Stimulated activated effector memory CD8-positive, alpha-beta T cell treated with anti-CD3 and anti-CD28 coated beads, Interleukin-12 subunit alpha, Interleukin-12 subunit beta, amount 100 ng/mL, for 72 hours (primary cell): ENCODE results near the gene AK9.
"Not testable (repeated sequence)": the region's sequence is repeated elsewhere in the genome, so short reads cannot be mapped to it uniquely, and the experiment has no call there.

ENCODE experiments used
- ATAC-seq: fragments of 150-1000 bp; cut with Tn5 transposase; 2 replicates; pipeline ENCODE4 v1.10.0; 2021
- DNase-seq, 2 donors: peaks; one replicate each; pipeline ENCODE4 v3.0.0; 2021 to 2022; ENCODE audit warnings: low spot score in 2 of 2
- H3K27ac Mint-ChIP-seq: one replicate; pipeline ENCODE4 v1.8.0; 2022; ENCODE audit warnings: mild to moderate bottlenecking, mixed read lengths
- H3K36me3 Mint-ChIP-seq: one replicate; pipeline ENCODE4 v1.8.0; 2022; ENCODE audit warnings: mild to moderate bottlenecking, mixed read lengths
- H3K4me1 Mint-ChIP-seq: one replicate; pipeline ENCODE4 v1.8.0; 2022; ENCODE audit warnings: mixed read lengths
- H3K4me3 Mint-ChIP-seq: one replicate; pipeline ENCODE4 v1.8.0; 2022; ENCODE audit warnings: mild to moderate bottlenecking, mixed read lengths
- H3K9me3 Mint-ChIP-seq: one replicate; pipeline ENCODE4 v1.8.0; 2022; ENCODE audit warnings: mixed read lengths

Gene AK9

GRCh38 chr6:109690737-109691621 lies at the start of gene AK9, which contains the start of gene FIG4:
AK9 (minus strand) TSS chr6:109691202; CDS start chr6:109675745, 15,457 bp downstream.
FIG4 (plus strand) TSS chr6:109691296; CDS start chr6:109691436, 140 bp downstream.
- peaks cover 28% of the 10 kb centered on the region for H3K4me1 Mint-ChIP-seq
- H3K36me3 Mint-ChIP-seq: no peaks in the 10 kb centered on the region
- H3K4me3 Mint-ChIP-seq: peak within 1 kb of the TSS; percentile 83
- ATAC-seq (peak; percentile 97), DNase-seq (peak; percentile 70 to 94)
- H3K9me3 Mint-ChIP-seq: no peaks in the 10 kb centered on the region
- peak within 1 kb of the TSS; percentile 91 for H3K27ac Mint-ChIP-seq

DNA sequence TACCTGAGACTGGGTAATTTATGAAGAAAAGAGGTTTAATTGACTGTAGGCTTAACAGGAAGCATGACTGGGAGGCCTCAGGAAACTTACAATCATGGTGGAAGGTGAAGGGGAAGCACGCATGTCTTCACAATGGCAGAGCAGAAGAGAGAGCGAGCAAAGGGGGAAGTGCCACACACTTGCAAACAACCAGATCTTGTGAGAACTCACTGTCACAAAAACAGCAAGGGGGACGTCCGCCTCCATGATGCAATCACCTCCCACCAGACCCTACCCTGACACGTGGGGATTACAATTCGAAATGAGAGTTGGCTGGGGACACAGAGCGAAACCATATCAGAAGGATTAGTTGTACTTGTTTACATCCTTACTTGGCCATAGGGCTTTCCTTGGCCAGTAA lies 49.8 kb upstream of the AK9 start:
- Mint-ChIP-seq H3K27ac (no peak overlapping the region), H3K36me3 (peaks cover 2% of the 10 kb centered on the region), H3K4me1 (no peaks in the 10 kb centered on the region), H3K9me3 (no peaks in the 10 kb centered on the region), H3K4me3 (no peak overlapping the region)
- ATAC-seq (no peak), DNase-seq (no peak)

DNA sequence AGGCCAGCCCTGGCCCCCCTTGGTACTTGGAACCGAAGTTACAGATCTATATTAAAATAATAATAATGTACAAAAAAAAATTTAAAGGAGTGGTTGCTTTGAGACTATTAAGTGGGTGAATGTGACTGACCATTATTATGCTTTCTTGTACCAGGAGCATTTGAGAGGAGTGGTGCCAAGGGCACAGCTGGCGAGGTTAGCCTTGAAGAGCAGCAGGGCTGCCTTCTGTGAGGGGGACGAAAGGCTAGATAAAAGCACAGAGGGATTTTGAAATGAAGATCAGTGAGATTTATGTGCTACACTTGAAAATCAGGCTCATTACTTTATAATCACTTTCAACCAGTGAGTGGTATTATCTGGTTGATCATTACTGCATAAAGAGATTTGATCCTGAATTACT lies 48.7 kb upstream of the AK9 start:
- no peak overlapping the region for H3K4me3 Mint-ChIP-seq
- H3K9me3 Mint-ChIP-seq: no peaks in the 10 kb centered on the region
- H3K36me3 Mint-ChIP-seq: peaks cover 6% of the 10 kb centered on the region
- no peak for DNase-seq
- no peaks in the 10 kb centered on the region for H3K4me1 Mint-ChIP-seq
- no peak for ATAC-seq
- no peak overlapping the region for H3K27ac Mint-ChIP-seq

- ATAC-seq (no peak), DNase-seq (no peak)
- no peak overlapping the region for H3K4me3 Mint-ChIP-seq
- no peak overlapping the region for H3K27ac Mint-ChIP-seq
- no peaks in the 10 kb centered on the region for H3K9me3 Mint-ChIP-seq
- H3K36me3 Mint-ChIP-seq: peaks cover 6% of the 10 kb centered on the region
- no peaks in the 10 kb centered on the region for H3K4me1 Mint-ChIP-seq
Measured at GRCh38 chr6:109738667-109739066, 47.7 kb upstream of the AK9 start.

- ATAC-seq (no peak), DNase-seq (no peak)
- peaks cover 6% of the 10 kb centered on the region for H3K36me3 Mint-ChIP-seq
- no peaks in the 10 kb centered on the region for H3K9me3 Mint-ChIP-seq
- no peak overlapping the region for H3K4me3 Mint-ChIP-seq
- no peaks in the 10 kb centered on the region for H3K4me1 Mint-ChIP-seq
- H3K27ac Mint-ChIP-seq: no peak overlapping the region
Measured at GRCh38 chr6:109738255-109738654, 47.3 kb upstream of the AK9 start.

DNA sequence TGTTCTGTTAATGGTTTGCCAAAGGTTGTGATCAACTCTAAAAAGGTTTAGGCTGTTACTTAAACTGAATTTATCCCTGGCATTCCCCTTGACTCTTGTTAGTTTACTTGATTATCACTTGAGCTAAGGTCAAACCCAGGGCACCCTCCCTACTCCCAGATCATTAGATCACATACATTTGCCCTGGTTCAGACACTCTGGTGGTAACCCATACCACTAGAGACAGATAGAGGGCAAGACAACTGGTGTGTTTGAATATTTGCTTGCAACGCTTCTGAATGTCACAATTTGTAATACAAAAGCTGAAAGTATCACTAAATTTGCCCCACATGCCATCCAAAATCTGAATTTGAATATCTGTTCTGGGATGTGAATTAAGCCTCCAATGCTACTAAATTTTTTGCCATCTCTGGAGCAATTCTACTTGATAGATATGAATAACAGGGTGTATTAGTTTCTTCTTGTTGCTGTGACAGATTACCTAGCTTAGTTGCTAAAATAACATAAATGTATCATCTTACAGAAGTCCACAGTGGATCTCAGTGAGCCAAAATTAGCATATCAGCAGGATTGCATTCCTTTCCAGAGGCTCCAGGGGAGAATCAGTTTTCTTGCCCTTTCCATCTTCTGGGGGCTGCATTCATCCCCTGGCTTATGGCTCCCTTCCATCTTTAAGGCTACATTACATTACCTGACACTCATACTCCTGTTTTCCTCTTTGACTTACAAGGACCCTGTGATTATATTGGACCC lies 45.4 kb upstream of the AK9 start:
- H3K36me3 Mint-ChIP-seq: peaks cover 6% of the 10 kb centered on the region
- H3K4me3 Mint-ChIP-seq: no peak overlapping the region
- H3K9me3 Mint-ChIP-seq: no peaks in the 10 kb centered on the region
- no peak for DNase-seq
- no peak for ATAC-seq
- no peaks in the 10 kb centered on the region for H3K4me1 Mint-ChIP-seq
- no peak overlapping the region for H3K27ac Mint-ChIP-seq

- H3K9me3 Mint-ChIP-seq, H3K4me3 Mint-ChIP-seq, ATAC-seq, DNase-seq, H3K27ac Mint-ChIP-seq, H3K4me1 Mint-ChIP-seq: not testable (repeated sequence)
- H3K36me3 Mint-ChIP-seq: peaks cover 12% of the 10 kb centered on the region
Measured at GRCh38 chr6:109725250-109725649, 34.2 kb upstream of the AK9 start.

DNA sequence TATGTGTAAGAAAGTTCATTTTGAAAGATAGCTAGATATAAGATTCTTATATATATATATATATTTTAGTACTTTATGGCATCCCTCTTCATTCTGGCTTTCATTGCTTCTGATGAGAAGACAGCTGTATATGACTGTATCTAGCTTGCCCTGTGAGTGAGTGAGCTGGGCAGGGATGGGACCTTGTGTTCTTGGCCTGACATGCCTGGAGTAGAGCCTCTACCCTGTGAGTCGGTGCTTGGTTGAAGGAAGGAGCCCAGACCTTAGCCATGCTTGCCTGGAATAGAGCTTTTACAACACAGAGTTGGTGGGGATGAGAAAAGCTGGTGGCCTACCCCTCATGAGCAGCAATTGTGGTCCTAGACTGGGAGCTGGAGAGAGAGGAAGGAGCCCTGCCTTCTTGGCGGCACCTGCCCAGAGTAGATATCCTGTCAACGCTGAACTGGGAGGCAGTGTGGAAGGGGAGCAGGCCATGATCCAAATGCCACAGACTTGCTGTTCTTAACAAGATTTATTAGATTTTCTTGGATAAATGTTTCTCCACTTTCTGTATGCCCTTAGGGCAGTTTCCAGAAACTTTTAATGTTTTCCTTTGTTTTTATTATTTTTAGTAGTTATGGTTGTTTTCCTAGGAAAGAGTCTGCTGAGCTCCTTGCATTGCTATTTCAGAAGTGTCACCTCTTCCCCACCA lies 31.7 kb upstream of the AK9 start:
- ATAC-seq (no peak), DNase-seq (no peak)
- H3K4me3 Mint-ChIP-seq: no peak overlapping the region
- H3K36me3 Mint-ChIP-seq: peaks cover 22% of the 10 kb centered on the region
- no peaks in the 10 kb centered on the region for H3K4me1 Mint-ChIP-seq
- peaks cover 2% of the 10 kb centered on the region for H3K9me3 Mint-ChIP-seq
- no peak overlapping the region for H3K27ac Mint-ChIP-seq

- Mint-ChIP-seq H3K9me3 (peaks cover 2% of the 10 kb centered on the region), H3K4me1 (no peaks in the 10 kb centered on the region), H3K27ac (no peak overlapping the region), H3K4me3 (no peak overlapping the region), H3K36me3 (peaks cover 24% of the 10 kb centered on the region)
- ATAC-seq: no peak
- DNase-seq: no peak
Measured at GRCh38 chr6:109722011-109722410, 31.0 kb upstream of the AK9 start.

GRCh38 chr6:109720311-109720710 lies 29.3 kb upstream of the AK9 start:
- H3K36me3 Mint-ChIP-seq: peaks cover 39% of the 10 kb centered on the region
- ATAC-seq (no peak), DNase-seq (no peak)
- H3K4me3 Mint-ChIP-seq: no peak overlapping the region
- peaks cover 2% of the 10 kb centered on the region for H3K9me3 Mint-ChIP-seq
- no peaks in the 10 kb centered on the region for H3K4me1 Mint-ChIP-seq
- H3K27ac Mint-ChIP-seq: no peak overlapping the region

DNA sequence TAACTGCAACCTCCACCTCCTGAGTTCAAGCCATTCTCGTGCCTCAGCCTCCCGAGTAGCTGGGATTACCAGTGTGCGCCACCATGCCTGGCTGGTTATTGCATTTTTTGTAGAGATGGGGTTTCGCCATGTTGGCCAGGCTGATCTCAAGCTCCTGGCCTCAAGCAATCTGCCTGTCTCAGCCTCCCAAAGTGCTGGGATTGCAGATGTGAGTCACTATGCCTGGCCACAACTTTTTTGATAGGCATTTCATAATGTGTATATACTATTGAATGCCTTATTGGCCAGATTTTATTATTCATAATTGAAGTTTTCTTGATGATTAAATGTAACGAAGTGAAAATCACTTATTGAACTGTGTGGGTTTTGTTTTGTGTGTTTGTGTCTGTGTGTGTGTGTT lies 28.0 kb upstream of the AK9 start:
- Mint-ChIP-seq H3K27ac (no peak overlapping the region), H3K4me3 (no peak overlapping the region), H3K9me3 (no peaks in the 10 kb centered on the region), H3K36me3 (peaks cover 36% of the 10 kb centered on the region), H3K4me1 (no peaks in the 10 kb centered on the region)
- DNase-seq (no peak), ATAC-seq (no peak)

DNA sequence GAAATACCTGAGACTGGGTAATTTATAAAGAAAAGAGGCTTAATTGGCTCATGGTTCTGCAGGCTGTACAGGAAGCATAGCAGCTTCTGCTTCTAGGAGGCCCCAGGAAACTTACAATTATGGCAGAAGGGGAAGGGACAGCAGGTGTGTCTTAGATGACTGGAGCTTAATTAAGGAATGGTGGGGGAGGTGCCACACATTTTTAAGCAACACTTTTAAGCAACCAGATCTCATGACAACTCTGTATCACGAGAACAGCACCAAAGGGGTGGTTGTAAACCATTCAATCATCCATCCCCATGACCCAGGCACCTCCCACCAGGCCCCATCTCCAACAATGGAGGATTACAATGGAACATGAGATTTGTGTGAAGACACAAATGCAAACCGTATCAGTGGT lies 27.0 kb upstream of the AK9 start:
- no peak for ATAC-seq
- Mint-ChIP-seq H3K4me1 (peaks cover 6% of the 10 kb centered on the region), H3K36me3 (peaks cover 29% of the 10 kb centered on the region), H3K4me3 (no peak overlapping the region), H3K27ac (no peak overlapping the region), H3K9me3 (no peaks in the 10 kb centered on the region)
- DNase-seq: no peak

GRCh38 chr6:109715616-109716015 lies 24.6 kb upstream of the AK9 start:
- H3K36me3 Mint-ChIP-seq: peaks cover 29% of the 10 kb centered on the region
- DNase-seq (no peak), ATAC-seq (no peak)
- H3K9me3 Mint-ChIP-seq: no peaks in the 10 kb centered on the region
- no peak overlapping the region for H3K27ac Mint-ChIP-seq
- H3K4me3 Mint-ChIP-seq: no peak overlapping the region
- H3K4me1 Mint-ChIP-seq: peaks cover 27% of the 10 kb centered on the region

DNA sequence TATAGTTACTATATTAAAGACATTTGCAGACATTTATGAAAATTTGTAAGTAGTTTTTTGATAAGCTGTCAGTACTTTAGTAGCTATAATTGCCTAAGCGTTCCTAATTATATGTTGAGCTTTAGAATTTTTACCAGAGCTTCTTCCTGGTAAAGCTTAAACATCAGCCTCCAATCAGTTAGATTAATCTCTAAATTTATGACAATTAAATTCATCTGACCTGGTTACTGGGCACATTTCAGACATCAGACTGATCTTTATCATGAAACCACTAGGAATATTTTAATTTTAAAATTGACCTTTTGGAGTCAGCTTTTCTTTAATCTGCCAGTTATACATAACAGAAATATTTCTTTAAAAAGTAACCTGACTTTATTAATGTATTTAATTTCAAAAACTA lies 23.6 kb upstream of the AK9 start:
- H3K4me3 Mint-ChIP-seq: no peak overlapping the region
- H3K27ac Mint-ChIP-seq: no peak overlapping the region
- H3K36me3 Mint-ChIP-seq: peaks cover 28% of the 10 kb centered on the region
- H3K4me1 Mint-ChIP-seq: peaks cover 27% of the 10 kb centered on the region
- DNase-seq (no peak), ATAC-seq (no peak)
- no peaks in the 10 kb centered on the region for H3K9me3 Mint-ChIP-seq

DNA sequence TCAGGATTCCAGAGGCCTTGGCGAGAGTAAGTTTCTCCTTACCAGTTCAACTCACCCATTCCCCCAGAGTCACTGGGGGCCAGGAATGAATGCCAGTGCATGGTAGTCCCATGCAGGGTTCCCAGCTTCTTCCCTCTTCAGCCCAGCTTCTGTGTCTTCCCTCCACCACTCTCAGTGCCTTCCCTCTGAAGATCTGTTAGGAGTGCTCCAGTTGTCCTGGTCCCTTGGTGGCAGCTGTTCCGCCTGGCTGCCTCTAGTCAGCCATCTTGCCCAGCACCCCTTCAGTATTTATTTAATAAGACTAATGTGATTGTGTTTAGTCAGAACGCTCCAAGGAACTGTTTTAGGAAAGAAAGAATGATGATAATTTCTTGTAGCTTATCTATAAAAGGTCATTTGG lies 23.2 kb upstream of the AK9 start:
- Mint-ChIP-seq H3K4me1 (peaks cover 30% of the 10 kb centered on the region), H3K36me3 (peaks cover 23% of the 10 kb centered on the region), H3K4me3 (no peak overlapping the region), H3K9me3 (no peaks in the 10 kb centered on the region), H3K27ac (no peak overlapping the region)
- ATAC-seq: no peak
- no peak for DNase-seq
